CD14-positive monocyte (primary cell): ENCODE measurements around the gene CPSF6. TPM values are rescaled to one million over a fixed set of nuclear protein-coding genes. Genes with fewer than 3 reads are reported as not detected.
"Not testable (repeated sequence)": the region's sequence is repeated elsewhere in the genome, so short reads cannot be mapped to it uniquely, and the experiment has no call there.

Source experiments
- DNase-seq, 3 donors: peaks; one replicate each; pipeline ENCODE4 v3.0.0-alpha.2; 2011 to 2022
- H2AFZ ChIP-seq: 2 replicates; pipeline ENCODE4 v1.6.0; 2012; ENCODE audit warnings: mild to moderate bottlenecking, low read depth, low read length, inconsistent platforms; ENCODE audit not compliant: insufficient read depth, poor library complexity, severe bottlenecking
- H3K27ac ChIP-seq, 2 donors: 1 replicate in 1 of 2; 2 replicates in 1 of 2; pipeline ENCODE4 v1.5.1; 2012 to 2013; ENCODE audit warnings: low read length in 2 of 2, control low read depth in 1 of 2, inconsistent platforms in 1 of 2, low read depth in 1 of 2, mild to moderate bottlenecking in 1 of 2
- H3K27me3 ChIP-seq, 2 donors: one replicate each; pipeline versions ENCODE4 v1.6.0 to v1.6.1; 2011 to 2013; ENCODE audit warnings: low read length in 2 of 2; ENCODE audit not compliant: control insufficient read depth in 2 of 2, insufficient read depth in 2 of 2
- H3K36me3 ChIP-seq, 2 donors: replicated peaks in 1 of 2; 1 replicate in 1 of 2; 2 replicates in 1 of 2; pipeline versions ENCODE4 v1.5.1 to v1.6.1; 2012 to 2013; ENCODE audit warnings: low read length in 2 of 2, control low read depth in 1 of 2, inconsistent platforms in 1 of 2, mild to moderate bottlenecking in 1 of 2; ENCODE audit not compliant: insufficient read depth in 2 of 2, control insufficient read depth in 1 of 2
- H3K4me1 ChIP-seq, 2 donors: 1 replicate in 1 of 2; 2 replicates in 1 of 2; pipeline versions ENCODE4 v1.5.1 to v1.6.1; 2012 to 2013; ENCODE audit warnings: low read length in 2 of 2, control low read depth in 1 of 2, inconsistent platforms in 1 of 2, mild to moderate bottlenecking in 1 of 2, moderate library complexity in 1 of 2; ENCODE audit not compliant: insufficient read depth in 2 of 2, control insufficient read depth in 1 of 2
- H3K4me2 ChIP-seq: replicated peaks from 2 replicates; pipeline ENCODE3; 2012; ENCODE audit warnings: low read length, moderate library complexity, mild to moderate bottlenecking; ENCODE audit not compliant: poor library complexity, severe bottlenecking; ENCODE audit errors: extremely low read depth
- H3K4me3 ChIP-seq, 3 experiments: fragments of 200-600 bp in 1 of 3; sonication (generic) in 1 of 3; replicated peaks in 1 of 3; 1 replicate in 2 of 3; 2 replicates in 1 of 3; pipeline ENCODE4 v1.5.1; 2011 to 2013; ENCODE audit warnings: low read length in 3 of 3, mild to moderate bottlenecking in 3 of 3, control low read depth in 2 of 3, low read depth in 2 of 3, inconsistent platforms in 1 of 3, moderate library complexity in 1 of 3
- H3K79me2 ChIP-seq: 2 replicates; pipeline ENCODE4 v1.6.0; 2012; ENCODE audit warnings: mild to moderate bottlenecking, control low read depth, inconsistent platforms, low read length, moderate library complexity; ENCODE audit not compliant: insufficient read depth
- H3K9ac ChIP-seq: 2 replicates; pipeline ENCODE4 v1.6.0; 2017; ENCODE audit warnings: low read length, mild to moderate bottlenecking; ENCODE audit not compliant: insufficient read depth, poor library complexity, severe bottlenecking
- H3K9me3 ChIP-seq, 2 donors: replicated peaks in 1 of 2; 1 replicate in 1 of 2; 2 replicates in 1 of 2; pipeline versions ENCODE4 v1.5.1 to v1.6.1; 2012 to 2013; ENCODE audit warnings: low read length in 2 of 2, control low read depth in 1 of 2; ENCODE audit not compliant: control insufficient read depth in 1 of 2, insufficient read depth in 1 of 2
- H4K20me1 ChIP-seq: 2 replicates; pipeline ENCODE4 v1.6.0; 2012; ENCODE audit warnings: mild to moderate bottlenecking, low read length, control low read depth, moderate library complexity; ENCODE audit not compliant: insufficient read depth
- H3K27ac Mint-ChIP-seq, 7 donors: one replicate each; pipeline ENCODE4 v1.8.0; 2020; ENCODE audit warnings: mild to moderate bottlenecking in 7 of 7, mixed read lengths in 7 of 7, moderate library complexity in 6 of 7, inconsistent platforms in 2 of 7
- H3K27me3 Mint-ChIP-seq, 3 donors: one replicate each; pipeline ENCODE4 v1.8.0; 2021 to 2022; ENCODE audit warnings: low read depth in 3 of 3, mild to moderate bottlenecking in 3 of 3, mixed read lengths in 3 of 3, moderate library complexity in 3 of 3, inconsistent platforms in 1 of 3
- H3K36me3 Mint-ChIP-seq, 2 donors: one replicate each; pipeline ENCODE4 v1.8.0; 2020; ENCODE audit warnings: mixed read lengths in 2 of 2, inconsistent platforms in 1 of 2, mild to moderate bottlenecking in 1 of 2
- H3K4me1 Mint-ChIP-seq: one replicate; pipeline ENCODE4 v1.8.0; 2020; ENCODE audit warnings: mild to moderate bottlenecking, mixed read lengths
- H3K4me3 Mint-ChIP-seq, 2 donors: one replicate each; pipeline ENCODE4 v1.8.0; 2020; ENCODE audit warnings: mild to moderate bottlenecking in 2 of 2, mixed read lengths in 2 of 2, moderate library complexity in 1 of 2
- H3K9me3 Mint-ChIP-seq, 7 donors: one replicate each; pipeline ENCODE4 v1.8.0; 2020 to 2022; ENCODE audit warnings: mixed read lengths in 7 of 7, mild to moderate bottlenecking in 6 of 7, moderate library complexity in 6 of 7, inconsistent platforms in 2 of 7
- CTCF ChIP-seq: fragments of 200-600 bp; IDR thresholded peaks from one replicate; pipeline ENCODE4 v1.8.0; 2022; ENCODE audit warnings: antibody characterized with exemption, mild to moderate bottlenecking
- WGBS: methylation state at CpG from one replicate; pipeline ENCODE4 v1.1.5; 2013; ENCODE audit warnings: missing lambda C conversion rate; ENCODE audit not compliant: insufficient coverage; 5-methylcytosine and 5-hydroxymethylcytosine counted together
- intact Hi-C, 2 donors: fragments of 100-400 bp; cut with micrococcal nuclease; formaldehyde crosslinking; loops; one replicate each; pipeline versions ENCODE4 v1.15.0 to v1.15.1; 2023
- polyA plus RNA-seq, 3 donors: library from polyadenylated mRNA; depleted of rRNA in 1 of 3; unstranded in 2 of 3; stranded (reverse) in 1 of 3; fragments of 300-500 nt in 2 of 3; fragments of >200 nt in 1 of 3; fragmentation: Illumina TruSeq in 2 of 3; gene quantifications; 1 replicate in 2 of 3; 2 replicates in 1 of 3; pipeline ENCODE4 v1.2.3, GENCODE V29; 2012 to 2021

The CPSF6 gene
- polyA plus RNA-seq, 3 donors = 18.3 to 38.0 (median 35.4) TPM

- no peak for DNase-seq
- H3K36me3 Mint-ChIP-seq = peaks cover 0 to 2% of the 10 kb centered on the region in 2 donors
- WGBS = no CpG with 5 or more reads among the region's 4 CpGs
Observed at GRCh38 chr12:69196302-69197288, 42.8 kb upstream of the CPSF6 start.

GRCh38 chr12:69199976-69200375 lies 39.4 kb upstream of the CPSF6 start:
- H2AFZ ChIP-seq, H3K79me2 ChIP-seq, H3K4me2 ChIP-seq, DNase-seq, H3K4me3 Mint-ChIP-seq, H3K27ac ChIP-seq, intact Hi-C loops, H3K27me3 ChIP-seq, H3K36me3 ChIP-seq, H3K27ac Mint-ChIP-seq, H3K4me3 ChIP-seq, H3K36me3 Mint-ChIP-seq, H3K4me1 Mint-ChIP-seq, H4K20me1 ChIP-seq, H3K4me1 ChIP-seq, H3K27me3 Mint-ChIP-seq, H3K9ac ChIP-seq: not testable (repeated sequence)
- H3K9me3 Mint-ChIP-seq = peaks cover 39 to 57% (median 52%) of the 10 kb centered on the region in 7 donors
- H3K9me3 ChIP-seq = peaks cover 40 to 50% of the 10 kb centered on the region in 2 donors
- WGBS = 90% methylated on average over 1 of the region's 1 CpG

More at GRCh38 chr12:69196302-69197288, 42.8 kb upstream of the CPSF6 start:
- peaks cover 46 to 48% of the 10 kb centered on the region in 2 donors for H3K9me3 ChIP-seq
- no peak overlapping the region for H3K4me2 ChIP-seq
- Mint-ChIP-seq H3K4me3 (no peak overlapping the region), H3K27me3 (peaks cover 0 to 4% (median 3%) of the 10 kb centered on the region in 3 donors), H3K9me3 (peaks cover 36 to 59% (median 49%) of the 10 kb centered on the region in 7 donors), H3K27ac (no peak overlapping the region), H3K4me1 (no peaks in the 10 kb centered on the region)
- TF ChIP-seq CTCF = no peak
- intact Hi-C loops = no loop called here
- H3K9ac ChIP-seq = no peak overlapping the region
- no peaks in the 10 kb centered on the region for H3K36me3 ChIP-seq
- no peaks in the 10 kb centered on the region for H3K27me3 ChIP-seq
- H3K27ac ChIP-seq = no peak overlapping the region
- no peak overlapping the region for H3K4me3 ChIP-seq
- no peak overlapping the region for H2AFZ ChIP-seq
- H3K4me1 ChIP-seq = no peaks in the 10 kb centered on the region
- H3K79me2 ChIP-seq = no peaks in the 10 kb centered on the region
- no peaks in the 10 kb centered on the region for H4K20me1 ChIP-seq
